Right lobe of liver (tissue), 4 donors: Measurements from ENCODE around the gene GALNT10.

Experiments
- CTCF ChIP-seq, 4 donors: fragments of 200-600 bp in 3 of 4; fragments of 450-650 bp in 1 of 4; IDR thresholded peaks; one replicate each; pipeline versions ENCODE4 v1.5.1 to v1.8.0; 2016 to 2022; ENCODE audit warnings: antibody characterized with exemption in 4 of 4, mild to moderate bottlenecking in 2 of 4
- POLR2A ChIP-seq: fragments of 450-650 bp; IDR thresholded peaks from one replicate; pipeline ENCODE4 v1.6.1; 2017; ENCODE audit warnings: antibody characterized with exemption, mild to moderate bottlenecking
- donor health status: DM: no; HTN: no; CAD: no.
- donor health status: DM: no; HTN: no; CAD: no.
- donor health status: DM: no; HTN: yes; CAD: no.

- TF ChIP-seq CTCF (IDR thresholded peaks at IDR 0.05) (no peak), POLR2A (no peak)
Measured at GRCh38 chr5:154274828-154275185, 84.3 kb downstream of the GALNT10 start.
